Suppressor macrophage treated with lipopolysaccharide for 4 hours (primary cell): ENCODE data around the gene GIT1.

Source experiments
- DNase-seq: peaks from one replicate; pipeline ENCODE4 v3.0.0-alpha.2; 2020

The GIT1 gene

DNA sequence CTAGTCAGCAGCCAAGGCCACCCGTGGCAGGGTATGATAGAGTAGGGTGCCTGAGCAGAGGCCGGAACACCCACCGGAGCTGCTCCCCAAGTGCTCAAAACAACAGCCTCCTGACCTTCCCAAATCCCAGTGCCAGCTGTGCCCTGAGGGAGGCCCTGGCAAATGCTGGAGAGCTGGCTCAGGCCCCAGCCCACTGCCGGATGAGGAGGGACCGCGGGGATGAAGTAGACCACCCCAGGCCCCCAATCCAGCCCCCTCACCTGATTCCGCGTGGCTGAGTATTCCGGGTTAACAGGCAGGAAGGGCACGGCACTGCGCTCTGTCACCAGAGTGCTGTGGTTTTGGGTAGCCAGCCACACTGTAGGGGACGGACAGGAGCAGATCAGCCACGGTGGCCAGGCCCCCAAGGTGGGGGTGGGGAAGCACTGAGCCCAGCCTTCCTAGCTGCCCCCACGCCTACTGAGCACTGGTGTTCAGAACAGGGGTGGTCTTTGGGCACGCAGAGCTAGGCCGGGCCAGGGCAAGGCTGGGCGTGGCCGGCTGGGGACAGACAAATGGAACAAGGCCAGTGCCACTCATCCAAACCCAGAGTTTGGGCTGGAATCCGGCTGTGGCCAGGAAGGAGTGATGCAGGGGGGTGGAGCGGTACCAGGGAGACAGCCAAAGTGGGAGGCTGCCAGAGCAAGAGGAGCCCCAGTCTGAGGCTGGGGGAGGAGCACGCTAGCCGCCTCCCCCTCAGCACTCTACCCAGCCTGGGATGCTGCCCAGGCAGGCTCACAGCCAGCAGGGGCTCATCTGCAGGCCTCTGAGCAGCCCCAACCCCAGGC lies 11.8 kb downstream of the GIT1 start:
- no peak for DNase-seq

DNA sequence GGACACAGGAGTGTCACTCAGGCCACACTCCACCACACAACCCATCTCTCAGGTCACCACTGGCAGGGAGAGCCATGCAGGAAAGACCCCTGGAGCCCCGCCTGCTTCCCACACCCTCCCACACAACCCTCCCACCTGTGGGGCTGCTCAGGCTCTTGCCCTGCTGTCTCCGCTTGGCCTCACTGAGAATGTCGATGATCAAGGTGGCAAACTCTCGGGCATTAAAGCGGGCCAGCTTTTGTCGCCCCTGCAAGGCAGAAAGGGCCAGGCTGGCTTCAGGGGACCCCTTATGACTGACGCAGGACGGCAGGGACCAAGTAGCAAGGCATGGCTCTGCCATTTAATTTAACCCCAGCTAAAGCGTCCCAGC lies 12.5 kb downstream of the GIT1 start:
- no peak for DNase-seq

DNA sequence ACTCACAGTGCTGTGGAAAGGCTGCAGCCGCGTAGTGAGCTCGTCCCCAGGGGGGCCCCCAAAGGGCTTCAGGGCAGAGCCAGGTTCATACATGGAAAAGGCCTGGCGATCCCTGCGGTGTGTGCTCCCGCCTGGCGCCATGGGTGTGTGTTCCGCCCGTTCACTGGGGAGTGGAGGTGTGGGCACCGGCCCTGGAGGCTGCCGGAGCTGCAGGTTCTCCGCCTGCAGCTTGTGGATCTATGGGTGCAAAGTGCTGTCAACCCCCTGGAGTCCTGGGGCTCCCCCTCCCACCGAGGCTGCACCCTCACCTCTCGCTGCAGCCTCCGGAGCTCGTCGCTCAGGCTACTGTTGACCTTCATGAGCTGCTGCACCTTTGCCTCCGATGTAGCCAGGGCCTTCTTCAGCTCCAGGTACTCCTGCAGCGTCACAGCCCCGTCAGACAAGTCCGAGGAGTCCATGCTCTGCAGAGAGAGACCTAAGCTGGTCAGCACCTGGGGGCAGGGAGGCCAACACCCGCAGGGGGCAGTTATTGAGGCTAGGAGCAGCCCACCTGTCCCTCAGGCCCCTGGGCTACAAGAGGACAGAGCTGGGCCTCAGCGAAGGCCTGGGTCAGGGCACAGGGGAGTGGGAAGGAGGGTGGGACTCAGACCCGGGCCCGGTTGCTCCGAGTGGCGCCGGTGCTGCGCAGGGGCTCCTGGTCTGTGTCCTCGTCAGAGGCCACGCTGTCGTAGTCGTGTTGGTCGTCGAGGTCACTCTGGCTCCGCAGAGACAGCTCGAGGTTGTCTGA lies 13.0 kb downstream of the GIT1 start:
- DNase-seq = no peak

DNA sequence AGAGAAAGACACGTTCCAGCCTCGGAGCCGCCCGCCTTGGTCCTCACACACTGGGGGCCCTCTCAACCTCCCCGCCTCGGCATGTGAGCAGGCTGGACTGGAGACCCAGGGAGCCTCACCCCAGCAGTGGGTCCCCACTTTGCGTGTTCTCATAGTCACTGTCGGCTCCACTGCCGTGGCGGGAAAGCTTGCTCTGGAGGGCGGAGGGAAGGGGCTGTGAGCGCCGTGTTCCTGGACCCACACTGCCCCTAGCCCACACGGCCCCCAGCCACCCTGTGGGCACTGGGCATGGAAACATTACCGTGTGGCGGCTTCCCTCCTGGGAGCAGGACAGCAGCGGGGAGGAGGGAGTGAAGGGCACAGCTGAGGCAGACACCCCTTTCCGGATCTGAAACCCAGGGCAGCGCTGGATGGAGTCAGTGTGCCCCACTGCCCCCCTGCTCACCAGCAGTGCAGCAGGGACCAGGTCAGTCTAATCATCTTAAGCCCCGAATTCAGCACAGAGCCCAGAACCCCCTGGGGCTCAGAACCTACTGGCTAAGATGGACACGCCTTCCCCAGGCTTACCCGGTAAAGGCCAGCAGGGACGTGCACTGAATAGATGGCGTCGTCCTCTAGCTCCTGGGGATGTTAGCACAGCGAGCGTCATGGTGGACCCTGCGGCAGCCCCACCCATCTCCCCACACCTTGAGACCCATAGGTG lies 13.8 kb downstream of the GIT1 start:
- no peak for DNase-seq

DNA sequence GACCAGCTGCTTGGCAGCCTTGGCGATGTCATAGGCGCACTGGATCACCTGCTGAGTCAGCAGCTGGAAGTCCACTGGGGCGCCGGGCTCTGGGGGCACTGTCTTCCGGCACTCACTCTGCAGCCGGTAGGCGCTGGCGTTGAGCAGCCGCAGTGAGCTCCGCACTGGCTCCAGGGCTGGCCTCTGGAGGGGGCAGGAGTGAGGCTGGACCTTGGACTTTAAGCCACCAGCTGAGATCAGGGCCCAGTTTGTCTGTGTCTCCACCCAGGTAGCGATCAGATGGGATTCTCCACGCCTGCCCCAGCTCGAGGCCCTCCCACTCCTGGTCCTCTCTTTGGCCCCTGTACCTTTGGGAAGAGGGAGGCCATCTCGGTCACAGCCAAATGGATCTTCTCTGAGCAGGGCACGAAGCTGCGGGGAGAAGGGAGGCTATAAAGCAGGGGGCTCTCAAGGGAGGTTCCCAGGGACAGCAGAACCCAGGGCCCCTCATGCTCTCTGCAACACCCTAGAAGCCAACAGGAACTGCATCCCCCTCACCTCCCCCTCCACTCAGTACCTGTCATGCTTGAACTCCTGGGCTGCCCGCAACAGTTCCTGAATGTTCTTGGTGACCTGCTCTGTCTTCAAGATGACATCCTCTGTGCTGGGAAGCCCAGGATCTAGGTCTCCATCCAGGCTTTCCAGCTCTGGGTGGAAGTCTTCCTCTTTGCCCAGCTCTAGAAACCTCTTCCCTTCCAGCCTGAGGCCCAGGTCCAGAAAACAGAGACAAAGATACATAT lies 14.5 kb downstream of the GIT1 start:
- no peak for DNase-seq

DNA sequence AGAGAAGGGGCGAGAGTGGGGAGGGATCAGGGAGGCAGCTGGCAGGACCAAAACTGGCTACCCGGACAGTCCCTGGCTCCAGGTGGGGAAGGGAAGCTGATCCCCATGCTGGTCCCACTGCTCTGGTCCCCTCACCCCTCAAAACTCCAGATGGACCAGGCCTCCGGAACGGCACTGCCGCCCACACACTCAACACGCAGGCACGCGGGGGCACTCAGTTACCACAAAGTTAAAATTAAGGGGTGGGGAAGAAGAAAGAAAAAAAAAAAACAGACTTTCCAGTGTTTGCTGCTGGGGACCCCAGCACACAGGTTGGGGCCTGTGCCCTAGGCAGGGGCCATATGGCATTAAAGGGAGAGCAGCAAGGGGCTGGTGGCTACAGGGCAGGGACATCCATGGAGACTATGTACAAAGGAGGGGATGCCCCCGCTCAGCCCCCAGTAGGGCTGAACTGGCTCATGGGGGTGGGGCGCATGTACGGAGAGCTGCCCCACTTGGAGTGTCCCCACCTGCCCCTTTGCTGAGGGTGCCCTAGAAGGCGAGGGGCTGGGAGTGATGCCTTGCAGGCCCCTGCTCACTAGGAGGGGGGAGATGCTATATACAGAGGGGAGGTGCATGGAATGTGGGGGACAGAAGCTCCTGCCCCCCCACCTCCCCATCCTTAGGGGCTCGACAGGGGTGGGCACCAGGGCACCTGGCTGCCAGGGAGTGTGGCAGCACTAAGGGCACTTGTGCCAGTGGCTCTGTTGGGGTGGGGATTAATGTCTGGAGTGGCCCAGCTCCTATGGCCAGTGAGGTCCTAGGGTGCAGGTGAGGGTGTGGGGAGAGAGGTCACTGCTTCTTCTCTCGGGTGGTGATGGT lies 15.3 kb downstream of the GIT1 start:
- no peak for DNase-seq

DNA sequence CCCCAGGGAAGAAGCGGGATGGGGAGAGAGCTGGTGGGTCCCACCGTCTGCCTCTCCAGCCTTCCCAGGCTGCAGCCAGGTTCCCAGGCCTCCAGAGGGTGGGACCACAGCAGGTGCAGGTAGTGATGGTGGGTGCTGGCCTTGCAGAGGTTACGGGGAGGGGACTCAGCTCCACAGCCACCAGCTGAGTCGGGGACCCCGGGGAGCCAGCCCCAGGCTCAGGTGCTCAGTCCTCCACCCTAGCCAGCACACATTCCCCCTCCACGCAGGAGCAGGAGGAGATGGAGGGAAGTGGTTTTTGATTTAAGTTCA lies 15.9 kb downstream of the GIT1 start:
- no peak for DNase-seq

DNA sequence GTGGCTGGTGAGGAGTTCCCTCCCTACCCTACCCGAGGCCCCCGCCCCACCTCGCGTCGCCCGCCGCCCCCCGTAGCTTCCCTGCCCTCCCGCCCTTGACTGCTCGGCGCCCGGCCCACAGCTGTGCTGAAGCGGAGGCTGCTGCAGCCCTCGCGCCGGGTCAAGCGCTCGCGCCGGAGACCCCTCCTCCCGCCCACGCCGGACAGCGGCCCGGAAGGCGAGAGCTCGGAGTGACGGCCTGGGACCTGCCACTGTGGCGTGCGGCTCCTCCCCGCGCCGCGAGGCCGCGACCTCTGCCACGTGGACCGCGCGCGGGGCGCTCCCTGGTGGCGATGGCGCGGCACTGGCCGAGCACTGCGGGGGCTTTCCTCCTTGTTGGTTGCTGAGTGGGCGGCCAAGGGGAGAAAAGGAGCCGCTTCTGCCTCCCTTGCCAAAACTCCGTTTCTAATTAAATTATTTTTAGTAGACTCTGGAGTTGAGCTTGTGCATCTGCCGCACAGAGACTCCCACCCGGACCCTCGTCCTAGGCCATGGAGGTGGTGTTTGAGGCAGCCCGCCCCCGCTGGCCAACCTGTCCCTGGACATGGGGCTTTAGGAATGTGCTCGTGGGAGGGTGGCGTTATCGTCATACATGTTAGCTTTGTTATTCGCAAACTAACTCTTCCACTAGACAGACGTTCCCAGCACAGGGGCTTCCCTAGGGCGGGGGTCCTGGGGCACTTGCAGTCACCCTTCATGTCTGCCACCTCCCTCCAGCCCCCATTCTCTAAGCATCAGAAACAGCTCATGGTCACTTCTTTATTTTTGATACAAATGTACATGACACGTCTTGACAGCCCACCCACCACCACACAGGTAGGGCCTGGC lies 16.5 kb downstream of the GIT1 start:
- peak; percentile 79 for DNase-seq

DNA sequence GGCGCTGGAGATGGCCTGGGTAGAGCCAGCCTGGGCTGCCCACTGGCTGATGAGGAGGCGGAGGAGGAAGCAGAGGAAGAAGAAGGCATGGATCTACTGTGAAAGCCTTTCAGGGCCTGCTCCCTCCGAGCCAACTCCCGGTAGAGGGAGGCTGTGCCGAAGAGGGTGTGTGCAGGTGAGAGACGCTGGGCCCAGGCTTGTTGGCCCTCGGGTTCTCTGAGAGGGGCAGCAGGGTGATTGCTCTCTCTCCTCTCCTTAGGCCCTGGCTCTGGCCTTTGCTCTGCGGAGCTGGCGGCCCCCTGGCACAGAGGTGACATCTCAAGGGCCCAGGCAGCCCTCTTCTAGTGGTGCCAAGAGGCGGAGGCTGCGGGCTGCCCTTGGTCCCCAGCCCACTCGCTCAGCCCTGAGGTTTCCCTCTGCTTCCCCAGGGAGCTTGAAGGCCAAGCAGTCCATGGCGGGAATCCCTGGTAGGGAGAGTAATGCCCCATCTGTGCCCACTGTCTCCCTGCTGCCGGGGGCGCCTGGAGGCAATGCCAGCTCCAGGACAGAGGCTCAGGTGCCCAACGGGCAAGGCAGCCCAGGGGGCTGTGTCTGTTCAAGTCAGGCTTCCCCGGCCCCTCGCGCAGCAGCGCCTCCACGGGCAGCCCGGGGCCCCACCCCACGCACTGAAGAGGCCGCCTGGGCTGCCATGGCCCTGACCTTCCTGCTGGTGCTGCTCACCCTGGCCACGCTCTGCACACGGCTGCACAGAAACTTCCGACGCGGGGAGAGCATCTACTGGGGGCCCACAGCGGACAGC lies 17.4 kb downstream of the GIT1 start:
- DNase-seq = no peak

DNA sequence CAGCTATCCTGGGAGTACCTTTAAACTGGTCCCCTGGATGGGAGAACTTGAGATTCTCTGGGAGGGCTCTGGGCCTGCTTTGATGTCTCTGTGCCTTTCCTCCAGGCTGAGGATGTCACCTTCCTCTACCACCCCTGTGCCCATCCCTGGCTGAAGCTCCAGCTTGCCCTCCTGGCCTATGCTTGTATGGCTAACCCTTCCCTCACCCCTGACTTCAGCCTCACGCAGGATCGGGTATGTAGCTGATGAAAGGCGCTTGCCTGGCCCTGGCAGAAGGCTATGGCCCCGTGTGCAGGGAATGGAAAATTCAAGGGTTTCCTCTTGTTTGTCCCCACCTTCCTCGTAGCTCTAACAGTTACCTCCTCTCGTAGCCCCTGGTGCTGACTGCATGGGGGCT lies 18.0 kb downstream of the GIT1 start:
- DNase-seq = no peak

DNA sequence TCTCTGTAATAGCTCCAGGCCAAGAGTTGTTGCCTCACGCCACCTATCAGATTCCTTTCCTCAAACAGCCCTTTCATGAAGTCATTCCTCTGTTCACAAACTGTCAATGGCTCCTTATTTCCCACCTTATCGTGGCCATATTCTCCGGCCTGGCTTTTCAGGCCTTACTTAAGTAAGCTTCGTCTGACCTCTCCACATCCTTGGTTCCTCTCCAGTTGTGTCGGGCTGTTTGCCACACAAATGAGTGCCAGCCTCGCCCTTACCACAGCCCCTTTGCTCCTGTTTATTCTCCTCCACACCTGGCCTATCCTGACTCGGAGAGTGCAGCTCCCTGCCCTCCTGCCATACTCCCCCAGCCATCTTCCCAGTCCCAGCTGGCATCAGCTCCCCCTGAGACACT lies 18.9 kb downstream of the GIT1 start:
- DNase-seq = no peak

DNA sequence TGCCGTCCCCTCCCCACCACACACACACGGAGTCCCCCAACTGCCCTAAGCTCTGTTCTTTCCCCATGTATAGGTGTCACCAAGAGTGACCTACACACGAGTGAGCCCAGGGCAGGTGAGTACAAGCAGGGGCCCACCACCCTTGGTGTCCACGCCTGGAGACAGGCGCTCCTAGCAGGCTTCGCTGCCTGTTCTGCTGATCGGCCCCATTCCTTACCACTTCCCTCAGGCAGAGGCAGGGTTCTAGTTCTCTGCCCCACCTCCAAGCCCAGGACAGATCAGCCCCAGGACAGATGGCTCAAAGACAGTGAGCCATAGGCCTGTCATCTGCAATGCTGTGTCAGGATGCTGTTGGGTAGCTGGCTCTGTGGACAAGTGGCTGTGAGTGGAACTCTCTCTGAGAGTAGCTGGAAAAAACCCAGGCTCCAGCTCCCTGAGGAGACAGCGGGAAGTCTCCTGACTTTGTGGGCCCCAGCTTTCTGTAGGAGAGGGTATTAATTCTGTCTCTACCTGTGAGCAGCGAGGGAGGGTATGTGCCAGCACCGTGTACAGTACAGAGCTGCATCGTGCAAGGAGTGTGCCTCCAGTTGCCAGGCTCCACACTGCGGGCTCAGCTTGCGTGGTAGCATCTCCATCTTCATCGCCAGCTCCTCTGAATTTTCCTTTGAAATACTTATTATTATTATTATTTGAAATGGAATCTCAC lies 20.1 kb downstream of the GIT1 start:
- no peak for DNase-seq

DNA sequence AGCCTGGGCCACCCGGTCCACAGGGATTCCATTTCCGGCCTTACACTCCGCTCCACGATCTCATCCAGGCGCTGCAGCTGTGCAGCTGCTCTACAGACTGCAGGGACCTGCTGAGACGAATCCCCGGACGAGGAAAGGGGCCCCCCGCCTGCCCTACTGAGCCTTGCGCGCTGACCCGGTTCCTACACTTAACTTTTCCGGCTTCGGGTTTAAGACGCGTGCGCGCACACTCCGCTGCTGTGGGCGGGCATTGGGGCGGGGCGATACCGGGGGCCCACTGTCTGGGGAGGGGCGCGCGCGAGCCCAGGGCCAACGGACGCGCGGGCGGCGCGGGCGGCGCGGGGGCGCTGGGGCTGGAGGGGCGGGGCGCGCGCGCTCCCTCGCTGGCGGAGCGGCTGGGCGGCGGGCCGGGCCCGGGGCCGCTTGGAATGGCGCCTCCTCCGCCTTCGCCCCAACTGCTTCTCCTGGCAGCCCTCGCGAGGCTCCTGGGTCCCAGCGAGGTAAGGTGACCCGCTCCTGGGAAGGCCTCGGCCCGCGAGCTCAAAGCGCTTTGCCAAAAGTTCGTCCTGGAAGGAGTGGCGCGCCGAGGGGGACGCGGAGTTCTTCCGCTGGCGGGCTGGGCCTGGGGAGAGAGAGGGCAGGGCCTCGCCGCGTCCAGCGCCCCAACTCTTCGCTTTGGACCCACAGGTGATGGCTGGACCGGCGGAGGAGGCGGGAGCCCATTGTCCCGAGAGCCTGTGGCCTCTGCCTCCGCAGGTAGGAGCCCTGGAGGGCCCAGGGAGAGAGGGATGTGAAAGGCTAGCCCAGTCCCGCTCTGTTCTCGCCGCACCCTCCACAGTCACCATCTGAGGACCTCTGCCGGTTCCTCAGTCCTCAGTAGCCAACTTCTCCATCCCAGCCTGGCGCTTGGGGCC lies 20.9 kb downstream of the GIT1 start, which contains the start of gene TP53I13:
Gene TP53I13, plus strand, starts transcription at position 371 of the 914 bp plus-strand sequence. Its CDS starts 58 bp downstream, at position 429.
- DNase-seq = peak; percentile 71

DNA sequence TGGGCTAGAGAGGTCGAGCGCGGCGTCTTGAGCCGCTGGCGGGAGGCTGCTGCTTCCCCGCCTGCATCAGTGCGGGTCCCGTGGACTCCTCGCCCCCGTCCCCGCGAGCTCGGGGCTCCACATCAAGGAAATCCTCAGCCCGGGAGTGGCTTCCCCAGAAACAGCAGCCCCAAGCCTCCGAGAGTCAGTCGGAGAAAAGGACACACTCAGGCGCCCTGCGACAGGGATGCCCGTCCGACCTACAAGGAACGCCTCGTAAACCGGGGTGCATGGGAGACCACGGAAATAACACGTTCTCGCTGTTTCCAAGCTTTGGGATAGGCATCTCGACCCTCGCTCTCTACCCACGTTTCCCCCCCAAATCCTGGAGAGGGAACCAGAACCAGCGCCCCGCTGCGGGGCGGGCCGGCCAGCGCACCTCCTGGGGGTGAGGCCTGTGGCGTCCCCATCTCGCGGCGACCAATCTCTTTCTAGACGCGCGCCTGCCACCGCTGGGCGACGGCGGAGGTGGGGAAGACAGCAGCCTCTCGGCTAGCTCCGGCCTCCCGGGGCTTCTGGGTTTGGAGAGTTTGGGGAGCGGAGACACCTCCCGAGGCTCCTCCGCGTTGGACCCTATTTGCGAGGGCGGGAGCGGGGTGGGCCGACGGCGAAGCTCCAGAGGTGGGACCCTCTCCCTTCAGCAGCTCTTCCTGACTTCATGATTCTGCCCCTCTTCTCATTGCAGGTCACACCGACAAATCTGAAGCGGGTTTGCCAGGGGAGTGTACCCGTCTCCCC lies 21.7 kb downstream of the GIT1 start:
- peak; percentile 53 for DNase-seq

DNA sequence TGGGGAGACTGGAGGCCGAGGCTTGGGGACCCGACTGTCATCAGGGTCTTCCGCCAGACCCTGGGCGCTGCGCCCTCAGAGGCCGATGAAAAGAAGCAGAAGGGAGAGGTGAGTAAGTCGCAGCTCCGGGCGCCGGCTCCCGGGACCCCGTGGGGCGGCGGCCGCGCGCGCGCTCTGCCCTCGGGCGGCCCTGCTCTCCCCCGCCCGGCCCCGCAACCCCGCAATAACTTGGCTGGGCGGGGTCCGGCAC lies 22.2 kb downstream of the GIT1 start:
- no peak for DNase-seq

DNA sequence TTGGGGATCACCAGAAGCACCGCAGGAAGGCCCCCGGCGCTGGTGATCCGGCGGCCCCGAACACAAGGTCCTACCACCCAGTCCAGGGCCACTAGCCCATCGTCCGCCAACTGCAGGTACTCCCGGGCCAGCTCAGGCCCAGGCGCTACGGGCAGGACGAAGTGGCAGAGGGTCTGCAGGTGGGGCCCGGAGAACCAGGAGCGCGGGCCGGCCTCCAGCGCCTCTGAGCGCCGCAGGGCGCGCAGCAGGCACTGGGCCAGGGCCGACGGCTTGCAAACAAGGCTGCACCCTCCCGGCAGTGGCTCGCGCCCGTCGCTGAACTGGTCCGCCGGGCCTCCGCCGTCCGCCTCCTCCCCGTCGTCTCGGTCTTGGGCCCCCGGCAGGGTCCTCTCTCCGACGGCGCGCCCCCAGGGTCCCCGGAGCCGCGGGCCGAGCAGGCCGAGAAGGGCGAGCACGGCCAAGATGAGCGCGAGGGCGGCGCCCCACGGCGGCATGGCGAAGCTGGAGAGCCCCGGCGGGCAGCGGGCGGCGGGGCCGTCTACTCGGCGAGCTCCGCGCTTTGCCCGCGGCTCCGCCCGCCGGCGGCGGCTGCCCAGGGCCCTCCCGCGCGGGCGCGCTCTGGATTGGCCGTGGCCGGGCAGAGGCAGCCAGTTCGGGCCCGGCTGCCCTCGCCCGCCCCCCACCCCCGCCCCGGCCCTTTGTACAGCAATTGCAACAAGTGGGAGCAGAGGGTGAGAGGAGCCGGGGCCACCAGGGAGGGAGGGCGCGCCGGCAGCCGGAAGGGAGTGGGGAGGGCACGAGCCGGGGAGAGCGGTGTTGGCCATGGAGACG lies 22.8 kb downstream of the GIT1 start, which contains the start of gene ABHD15:
Gene ABHD15, minus strand, starts transcription at position 565 of the 831 bp plus-strand sequence. Its CDS starts 71 bp downstream, at position 494.
- peak; percentile 81 for DNase-seq
